Measurements from ENCODE around the gene SNRPD3. TPM values are rescaled to one million over a fixed set of nuclear protein-coding genes. Genes with fewer than 3 reads are reported as not detected.
"Not testable (repeated sequence)": the region's sequence is repeated elsewhere in the genome, so short reads cannot be mapped to it uniquely, and the experiment has no call there.

Gene SNRPD3
- total RNA-seq, 1 experiment from 2014 or later, result 339 TPM

DNA sequence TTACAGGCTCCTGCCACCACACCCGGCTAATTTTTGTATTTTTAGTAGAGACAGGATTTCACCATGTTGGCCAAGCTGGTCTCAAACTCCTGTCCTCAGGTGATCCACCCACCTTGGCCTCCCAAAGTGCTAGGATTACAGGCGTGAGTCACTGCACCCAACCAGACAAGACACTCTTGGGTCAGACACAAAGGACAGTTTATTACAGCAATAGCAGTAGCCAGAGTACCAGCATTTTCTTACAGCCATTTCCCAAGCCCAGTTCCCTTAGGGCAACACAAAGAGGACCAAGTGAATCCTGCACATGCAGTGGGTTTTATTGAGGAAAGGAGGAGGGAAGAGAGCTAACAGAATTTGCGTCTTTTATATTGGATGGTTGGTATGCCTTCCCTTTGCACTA lies 24.8 kb upstream of the SNRPD3 start:
- DNase-seq (ENCODE audit: low read depth), result not testable (repeated sequence)

DNA sequence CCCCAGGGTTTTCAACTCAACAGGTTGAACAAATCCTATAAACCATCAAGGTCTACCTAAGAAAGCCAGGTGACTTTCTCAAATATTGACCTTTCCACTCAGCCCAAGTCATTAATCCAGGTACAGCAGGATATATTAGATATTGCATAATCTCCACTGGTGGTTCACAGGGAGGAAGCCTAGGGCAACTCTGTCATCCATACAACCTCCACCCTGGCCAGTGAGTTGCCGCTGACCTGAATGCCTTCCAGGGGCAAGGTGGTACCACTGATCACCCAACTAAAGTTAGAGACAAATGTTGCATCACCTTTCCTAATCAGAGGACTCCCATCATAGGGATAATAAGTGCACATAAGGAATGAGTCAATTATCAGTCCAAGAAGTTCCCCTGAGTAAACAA lies 23.7 kb upstream of the SNRPD3 start:
- DNase-seq (ENCODE audit: low read depth), result no peak

DNA sequence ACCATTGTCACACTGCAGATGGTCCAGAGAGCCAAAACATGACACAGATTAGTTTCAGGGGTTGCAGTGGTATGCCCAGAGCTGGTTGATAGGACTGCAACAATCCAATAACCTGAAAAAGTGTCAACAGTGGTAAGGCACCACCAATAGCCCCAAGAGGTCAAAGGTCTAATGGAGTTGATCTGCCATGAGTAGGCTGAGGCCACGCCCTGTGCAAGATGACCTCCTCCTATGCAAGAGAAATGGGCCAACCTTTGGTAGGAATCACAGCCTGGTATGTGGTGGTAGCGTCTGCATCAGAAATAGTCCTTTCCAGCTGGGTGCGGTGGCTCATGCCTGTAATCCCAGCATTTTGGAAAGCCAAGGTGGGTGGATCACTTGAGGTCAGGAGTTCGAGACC lies 20.5 kb upstream of the SNRPD3 start:
- DNase-seq (ENCODE audit: low read depth), result no peak

DNA sequence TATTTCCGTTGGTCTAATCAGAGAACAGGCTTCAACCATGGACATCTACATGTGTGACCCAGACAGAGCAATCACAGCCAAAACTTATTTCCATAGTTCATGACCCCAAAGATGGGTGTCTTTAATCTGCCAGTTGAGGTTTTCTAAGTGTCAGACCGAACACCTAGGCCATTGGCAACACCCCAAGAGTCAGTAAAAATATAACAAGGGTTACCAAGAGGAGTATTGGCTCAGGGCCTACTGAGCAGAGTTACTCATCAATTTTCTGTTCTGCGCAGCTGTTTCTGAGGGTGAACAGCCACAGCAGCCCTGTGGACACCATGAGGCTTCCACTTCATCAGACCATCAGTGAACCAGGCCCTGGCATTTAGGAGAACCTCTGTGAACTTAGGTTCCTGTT lies 19.7 kb upstream of the SNRPD3 start:
- no peak for DNase-seq (ENCODE audit: low read depth)

DNA sequence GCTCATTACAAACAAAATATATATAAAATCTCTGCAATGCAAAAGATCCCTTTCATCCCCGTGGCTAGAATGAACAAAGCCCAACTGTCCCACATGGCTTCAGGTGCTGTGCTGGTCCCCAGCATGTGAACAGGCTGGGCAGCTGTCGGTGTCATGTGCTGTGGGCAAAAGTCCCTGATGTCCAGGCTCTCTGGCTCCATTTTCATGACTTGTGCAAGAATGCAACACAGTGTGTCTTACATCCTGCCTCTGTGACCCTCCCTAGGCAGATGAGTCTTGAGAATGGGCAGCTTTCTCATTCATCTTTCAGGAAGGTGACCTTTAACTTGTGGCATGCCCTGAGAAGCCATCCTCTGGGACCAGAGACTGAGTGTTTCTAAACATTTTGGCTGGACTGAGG lies 15.3 kb upstream of the SNRPD3 start:
- no peak for DNase-seq (ENCODE audit: low read depth)

DNA sequence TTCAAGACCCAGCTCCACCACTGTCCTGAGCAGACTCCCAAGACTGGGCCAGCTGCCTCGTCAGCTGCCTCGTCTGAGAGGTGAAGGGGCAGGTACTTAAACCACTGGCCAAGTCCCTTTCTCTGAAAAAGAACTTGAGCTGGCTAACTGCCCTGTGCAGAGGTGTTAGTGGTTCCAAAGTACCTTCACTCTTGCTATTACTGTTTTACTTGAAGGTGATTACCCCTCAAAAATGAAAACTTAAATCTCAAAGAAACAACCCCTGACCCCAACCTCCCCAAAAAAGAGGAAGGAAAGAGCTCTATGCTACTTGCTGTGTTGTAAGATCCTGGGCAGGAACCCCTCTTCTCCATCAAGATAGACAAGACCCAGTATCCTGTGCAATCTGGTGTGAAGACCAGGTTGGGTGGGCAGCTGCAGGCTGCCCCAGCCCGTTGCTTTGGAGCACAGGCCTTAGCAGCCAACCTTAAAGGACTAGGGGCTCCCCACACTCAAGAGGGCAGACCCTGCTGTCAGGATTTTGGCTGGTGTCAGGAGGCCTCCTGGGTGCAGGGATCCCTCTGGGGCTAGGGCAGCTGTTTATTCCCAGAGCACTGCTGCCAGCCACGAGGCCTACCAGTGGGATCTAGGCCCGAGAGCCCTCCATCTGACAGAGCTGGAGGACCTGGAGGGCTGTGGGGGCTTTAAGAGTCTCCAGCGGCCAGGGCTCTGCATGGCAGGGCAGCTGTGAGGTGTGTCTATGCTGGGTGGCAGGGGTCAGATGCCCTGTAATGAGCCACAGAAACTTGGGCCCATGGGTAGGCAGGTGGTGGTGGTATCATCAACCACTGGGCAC lies 13.9 kb upstream of the SNRPD3 start:
- no peak for DNase-seq (ENCODE audit: low read depth)

DNA sequence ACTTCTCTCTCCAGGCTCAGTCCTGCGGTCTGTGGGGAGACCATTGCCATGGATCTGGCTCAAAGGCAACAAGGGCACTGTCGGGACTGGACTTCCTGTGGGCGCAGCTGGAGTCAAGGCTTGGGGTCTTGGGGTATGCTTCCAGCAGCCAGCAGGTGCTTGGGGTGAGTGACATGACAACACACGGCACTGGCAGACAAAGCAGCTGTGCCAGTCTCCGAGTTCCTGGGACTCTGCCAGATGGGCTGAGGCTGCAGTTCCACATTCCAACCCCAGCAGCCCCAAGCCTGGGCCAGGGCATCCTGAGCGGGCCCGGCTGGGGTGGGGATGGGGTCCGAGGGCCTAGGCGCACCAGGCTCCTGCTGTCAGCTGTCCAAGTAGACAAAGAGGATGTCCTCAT lies 13.2 kb upstream of the SNRPD3 start:
- DNase-seq (ENCODE audit: low read depth), result no peak

DNA sequence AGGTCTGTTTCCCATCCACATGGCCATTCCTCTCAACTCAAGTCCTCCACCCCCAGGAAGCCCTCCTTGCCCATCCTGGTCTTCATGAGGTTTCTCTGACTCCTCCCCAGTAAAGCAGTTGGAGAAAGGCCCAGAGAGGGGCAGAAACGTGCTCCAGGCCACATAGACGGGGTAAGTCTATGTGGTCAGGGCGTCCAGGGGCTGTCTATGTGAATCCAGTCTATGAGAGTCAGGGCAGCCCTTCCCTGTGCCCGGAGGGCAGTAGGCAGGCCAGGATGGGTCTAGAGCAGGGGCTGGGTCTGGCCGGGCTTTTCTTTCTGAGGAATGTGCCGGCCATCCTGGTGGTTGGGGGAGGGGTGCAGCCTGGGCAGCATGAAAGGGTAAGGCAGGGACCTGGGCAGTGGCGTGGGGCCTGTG lies 12.6 kb upstream of the SNRPD3 start:
- DNase-seq (ENCODE audit: low read depth), result no peak

DNA sequence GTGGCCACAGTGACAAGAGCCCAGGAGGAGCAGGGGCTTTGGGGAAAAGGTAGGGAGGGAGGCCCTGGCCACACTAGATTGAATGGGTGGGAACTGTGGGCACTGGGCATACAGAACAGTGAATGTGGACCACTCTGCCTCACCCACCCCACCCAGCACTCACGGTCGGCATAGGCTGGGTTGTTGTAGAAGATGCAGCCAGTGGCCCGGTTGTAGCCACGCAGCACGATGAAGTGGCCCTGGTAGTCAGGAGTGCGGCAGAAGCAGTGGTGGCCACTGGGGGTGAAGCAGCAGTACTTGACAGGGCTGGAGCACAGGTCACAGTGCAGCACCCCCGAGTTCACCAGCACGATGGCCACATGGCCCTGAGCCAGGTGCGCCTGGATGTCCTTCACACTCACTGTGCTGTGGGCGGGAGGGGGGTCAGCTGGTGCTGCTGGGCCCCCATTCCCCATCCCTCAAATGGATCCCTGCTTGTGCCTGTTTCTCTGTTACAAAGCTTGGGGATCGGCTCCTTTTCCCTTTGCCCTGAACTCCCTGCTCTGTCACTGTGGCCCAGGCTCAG lies 12.0 kb upstream of the SNRPD3 start:
- no peak for DNase-seq (ENCODE audit: low read depth)

DNA sequence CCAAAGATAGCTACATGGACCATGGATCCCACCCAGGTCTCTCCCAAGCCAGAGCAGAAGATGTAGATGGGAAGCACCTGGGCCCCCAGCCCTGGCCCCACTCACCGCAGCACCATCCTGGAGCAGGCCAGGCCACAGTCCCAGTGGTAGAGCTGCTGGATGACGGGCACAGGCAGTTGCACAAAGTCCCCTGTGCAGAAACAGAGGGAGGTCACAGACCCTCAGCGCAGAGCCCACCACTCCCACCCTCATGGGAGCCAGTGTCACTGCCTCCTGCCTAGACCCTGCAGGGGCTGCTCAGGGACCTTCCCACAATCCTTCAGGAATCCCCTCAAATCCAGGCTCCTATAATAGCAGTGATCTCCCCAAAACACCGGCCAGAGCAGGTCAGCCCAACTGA lies 7.0 kb upstream of the SNRPD3 start:
- DNase-seq (ENCODE audit: low read depth), result no peak

DNA sequence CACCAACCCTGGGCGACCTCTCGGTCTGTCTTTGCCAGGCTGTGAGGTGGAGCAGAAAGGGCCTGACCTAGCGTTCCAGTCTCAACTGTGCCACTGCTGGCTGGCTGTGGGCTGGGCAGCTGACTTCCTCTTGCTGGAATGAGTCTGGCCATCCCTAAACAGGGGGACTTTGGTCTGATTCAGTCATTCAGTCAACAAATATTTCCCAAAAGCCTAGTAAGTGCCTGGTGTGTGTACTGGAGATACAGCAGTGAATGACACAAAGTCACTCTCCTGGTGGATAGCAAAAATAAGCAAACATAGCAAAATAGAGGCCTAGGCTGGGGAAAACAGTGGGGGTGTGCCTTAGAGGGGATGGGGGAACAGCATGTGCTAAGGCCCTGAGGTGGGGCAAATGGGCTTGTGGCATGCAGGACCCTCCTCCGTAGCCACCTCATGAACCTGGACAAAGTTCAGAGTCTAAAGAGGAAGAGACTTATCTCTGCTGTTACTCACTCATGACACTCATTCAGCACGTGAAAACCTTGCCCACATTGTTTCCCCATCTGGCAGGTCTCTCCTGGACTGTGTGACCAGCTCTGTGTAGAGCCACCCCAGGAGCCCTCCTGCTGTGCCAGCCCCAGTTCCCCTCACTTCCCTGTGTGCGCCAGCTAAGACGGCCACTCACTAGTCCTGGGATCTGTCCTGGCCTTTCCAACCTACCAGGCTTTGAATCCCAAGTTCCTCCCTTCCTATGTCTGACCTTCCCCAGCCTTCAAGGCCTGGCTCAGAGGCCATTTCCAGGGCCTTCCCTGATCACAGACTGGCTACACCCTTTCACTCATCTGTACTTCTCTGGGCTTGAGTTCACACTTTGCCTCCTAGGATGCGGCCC lies 5.5 kb upstream of the SNRPD3 start:
- DNase-seq (ENCODE audit: low read depth), result peak; percentile 56

DNA sequence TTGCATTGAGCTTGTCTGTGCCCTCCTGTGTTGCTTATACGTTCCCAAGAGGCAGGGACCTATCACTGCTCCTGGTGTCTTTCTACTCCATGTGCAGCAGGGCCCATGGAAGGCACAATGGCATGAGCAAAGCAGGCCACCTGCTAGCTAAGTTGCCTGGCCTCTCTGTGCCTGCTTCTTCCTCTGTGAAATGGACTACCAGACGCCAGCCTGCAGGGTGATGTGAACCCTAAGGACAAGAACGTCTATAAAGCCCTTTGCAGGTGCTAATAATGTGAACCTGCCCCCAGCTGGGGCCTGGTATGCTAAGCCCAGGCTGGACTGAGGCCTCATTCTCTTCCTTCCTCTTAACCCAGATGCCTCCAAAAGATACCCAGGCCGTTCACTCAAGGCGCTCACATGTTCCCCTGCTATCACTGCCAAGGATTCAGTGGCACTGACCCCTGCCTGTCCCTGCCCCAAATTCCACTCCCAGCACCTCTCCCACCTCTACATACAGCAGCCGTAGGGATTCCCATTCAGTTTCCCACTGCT lies 4.8 kb upstream of the SNRPD3 start:
- no peak for DNase-seq (ENCODE audit: low read depth)

DNA sequence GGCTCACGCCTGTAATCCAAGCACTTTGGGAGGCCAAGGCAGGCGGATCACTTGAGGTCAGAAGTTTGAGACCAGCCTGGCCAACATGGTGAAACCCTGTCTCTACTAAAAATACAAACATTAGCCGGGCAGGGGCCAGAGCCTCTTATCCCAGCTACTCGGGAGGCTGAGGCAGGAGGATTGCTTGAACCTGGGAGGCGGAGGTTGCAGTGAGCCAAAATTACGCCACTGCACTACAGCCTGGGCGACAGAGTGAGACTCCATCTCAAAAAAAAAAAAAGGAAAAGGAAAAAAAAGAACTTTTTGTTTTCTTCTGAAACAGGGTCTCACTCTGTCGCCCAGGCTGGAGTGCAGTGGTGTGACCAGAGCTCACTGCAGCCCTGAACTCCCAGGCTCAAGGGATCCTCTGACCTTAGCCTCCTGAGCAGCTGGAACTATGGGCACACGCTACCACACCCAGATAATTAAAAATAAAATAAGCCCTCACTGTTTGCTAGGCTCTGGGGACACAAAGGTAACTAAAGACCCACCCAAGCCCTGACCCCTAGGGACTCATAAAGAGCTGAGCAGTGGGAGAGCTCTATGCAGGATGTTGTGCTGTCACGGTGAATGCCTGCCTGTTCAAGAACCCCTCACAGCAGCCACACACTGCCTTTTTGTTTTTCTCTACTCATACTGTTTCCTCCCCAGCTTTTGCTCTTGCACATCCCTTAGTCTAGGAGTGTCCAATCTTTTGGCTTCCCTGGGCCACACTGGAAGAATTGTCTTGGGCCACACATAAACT lies 3.1 kb upstream of the SNRPD3 start:
- DNase-seq (ENCODE audit: low read depth), result not testable (repeated sequence)

DNA sequence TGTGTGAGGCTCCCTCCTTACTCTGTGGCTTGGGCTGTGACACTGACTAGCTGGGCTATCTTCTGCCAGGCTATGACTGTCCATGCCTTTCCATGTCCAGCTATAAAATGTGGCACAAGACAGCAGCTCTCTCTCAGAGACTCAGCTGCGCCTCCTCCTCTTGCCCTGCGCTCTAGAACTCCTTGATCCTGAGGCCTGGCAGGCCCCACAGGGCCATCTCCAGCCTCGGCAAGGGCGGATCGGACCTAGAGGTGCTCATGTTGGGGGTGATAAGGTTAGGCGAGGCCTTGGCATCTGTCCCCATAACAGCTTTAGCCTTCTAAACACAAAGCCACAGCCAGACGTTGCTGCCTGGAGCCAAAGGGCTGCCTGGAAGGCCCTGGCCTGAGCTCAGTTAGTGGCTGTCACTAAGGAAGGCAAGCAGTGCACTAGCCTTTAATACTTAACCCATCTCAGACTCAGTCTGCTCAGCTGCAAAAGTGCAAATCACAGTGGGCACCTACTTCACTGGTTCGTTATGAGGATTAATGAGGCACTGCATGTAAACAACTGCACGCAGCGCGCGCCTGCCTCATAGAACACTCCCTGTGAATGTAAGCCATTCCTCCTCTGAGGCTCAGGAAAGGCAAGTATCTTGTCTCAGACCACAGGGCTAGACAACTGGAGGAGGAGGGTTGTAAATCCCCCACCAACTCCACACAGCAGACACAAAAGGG lies 2.0 kb upstream of the SNRPD3 start:
- no peak for DNase-seq (ENCODE audit: low read depth)

DNA sequence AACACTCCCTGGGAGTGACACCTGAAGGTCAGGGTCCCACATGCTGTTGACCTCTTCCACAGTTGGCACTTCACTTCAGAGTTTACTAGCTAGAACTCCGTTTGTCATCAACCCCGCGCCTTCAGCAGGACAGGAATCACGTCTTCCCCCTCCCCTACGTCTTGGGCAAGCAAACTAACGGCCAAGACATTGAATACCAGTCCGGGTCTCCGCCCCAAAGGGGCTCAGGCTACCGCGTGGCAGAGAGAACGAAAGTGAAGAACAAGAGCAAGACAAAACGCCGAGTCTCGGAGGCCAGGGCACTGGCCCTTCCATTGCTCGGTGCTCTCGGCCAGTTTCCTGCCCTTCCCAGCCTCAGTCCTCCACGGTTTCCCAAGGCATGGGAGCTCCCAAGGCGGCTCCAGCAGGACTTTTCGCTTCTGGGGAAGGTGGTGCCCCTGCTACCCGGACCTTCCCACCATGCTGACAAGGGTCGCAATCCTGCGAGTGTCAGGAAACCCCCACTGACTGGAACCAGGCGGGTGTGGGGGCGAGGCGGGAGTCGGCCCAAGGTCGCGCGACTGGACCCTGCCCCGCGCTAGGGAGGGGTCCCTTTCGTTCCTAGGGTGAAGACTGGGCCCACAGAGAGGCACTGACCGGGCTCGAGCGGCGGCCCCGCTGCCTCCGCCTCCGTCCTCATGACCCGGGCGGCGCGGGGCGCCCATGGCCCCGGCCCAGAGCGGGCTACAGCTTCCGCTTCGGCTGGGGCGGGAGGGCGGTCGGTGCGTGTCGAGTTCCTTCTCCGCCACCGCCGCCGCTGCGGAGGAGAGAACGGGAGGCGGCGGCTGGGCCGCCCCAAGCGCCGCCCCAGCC lies 1.3 kb upstream of the SNRPD3 start, which contains the start of gene GUCD1:
Gene GUCD1, minus strand, starts transcription at position 826 of the 852 bp plus-strand sequence. Its CDS starts 147 bp downstream, at position 679.
- peak; percentile 10 for DNase-seq (ENCODE audit: low read depth)

DNA sequence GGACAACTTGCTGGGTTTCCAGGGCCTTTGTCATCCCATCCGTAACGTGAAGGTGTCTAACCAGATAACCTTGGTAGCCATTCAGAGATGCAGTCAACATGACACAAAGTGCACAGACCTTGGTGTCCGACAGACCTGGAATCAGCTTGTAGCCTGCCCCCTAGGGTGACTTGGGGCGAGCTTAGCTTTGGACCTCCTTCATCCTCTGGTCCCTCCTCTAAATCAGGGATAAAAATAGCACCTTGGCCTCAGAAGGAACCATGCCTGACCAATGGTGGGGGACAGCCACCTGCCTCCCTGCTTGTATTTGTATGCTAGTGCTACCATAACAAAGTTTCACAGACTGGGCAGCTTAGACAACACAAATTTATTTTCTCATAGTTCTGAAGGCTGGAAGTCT lies 3.7 kb downstream of the SNRPD3 start:
- DNase-seq (ENCODE audit: low read depth), result no peak

DNA sequence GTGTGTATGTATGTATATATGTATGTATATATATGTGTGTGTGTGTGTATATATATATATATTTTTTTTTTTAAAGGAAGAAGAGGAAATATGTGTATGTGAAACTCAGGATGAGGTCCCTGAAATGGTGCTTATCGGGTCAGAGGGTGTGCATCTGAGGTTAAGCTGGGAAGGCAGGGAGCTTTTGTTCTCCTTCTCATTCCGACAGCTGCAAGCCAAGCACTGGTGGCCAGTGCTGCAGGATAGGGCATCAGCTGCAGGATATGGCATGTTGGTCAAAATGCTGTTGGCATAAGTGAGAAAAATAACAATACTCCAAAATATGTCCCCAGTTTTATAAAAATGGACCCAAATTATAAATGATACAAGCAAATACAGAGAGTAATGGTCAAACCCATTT lies 7.4 kb downstream of the SNRPD3 start:
- no peak for DNase-seq (ENCODE audit: low read depth)

DNA sequence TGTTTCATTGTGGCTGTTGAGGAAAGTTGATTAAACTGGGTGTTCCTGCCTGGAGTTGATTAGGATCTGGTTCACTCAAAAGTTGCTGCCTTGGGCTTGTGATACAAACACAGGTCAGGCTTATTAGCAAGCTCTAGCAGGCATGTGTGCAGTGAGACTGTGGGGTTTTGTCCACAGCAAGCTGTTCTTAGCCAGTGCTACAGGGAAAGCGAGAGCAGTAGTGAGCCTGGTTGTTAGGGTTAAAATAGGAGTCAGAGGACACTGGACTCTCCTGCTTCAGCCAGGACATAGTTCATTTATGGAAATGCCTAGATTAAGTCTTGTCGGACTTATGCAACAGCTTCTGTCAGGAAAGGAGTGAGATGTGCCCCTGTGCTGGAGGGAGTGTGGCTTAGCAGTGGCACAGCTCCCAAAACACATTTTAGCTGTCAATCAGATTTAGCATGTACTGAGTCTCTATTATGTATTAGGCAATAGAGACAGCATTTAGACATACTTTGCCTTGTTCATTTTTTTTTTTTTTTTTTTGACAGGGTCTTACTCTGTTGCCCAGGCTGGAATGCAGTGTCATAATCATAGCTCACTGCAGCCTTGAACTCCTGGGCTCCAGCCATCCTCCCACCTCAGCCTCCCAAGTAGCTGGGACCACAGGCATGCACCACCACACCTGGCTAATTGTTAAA lies 8.7 kb downstream of the SNRPD3 start:
- DNase-seq (ENCODE audit: low read depth), result no peak

DNA sequence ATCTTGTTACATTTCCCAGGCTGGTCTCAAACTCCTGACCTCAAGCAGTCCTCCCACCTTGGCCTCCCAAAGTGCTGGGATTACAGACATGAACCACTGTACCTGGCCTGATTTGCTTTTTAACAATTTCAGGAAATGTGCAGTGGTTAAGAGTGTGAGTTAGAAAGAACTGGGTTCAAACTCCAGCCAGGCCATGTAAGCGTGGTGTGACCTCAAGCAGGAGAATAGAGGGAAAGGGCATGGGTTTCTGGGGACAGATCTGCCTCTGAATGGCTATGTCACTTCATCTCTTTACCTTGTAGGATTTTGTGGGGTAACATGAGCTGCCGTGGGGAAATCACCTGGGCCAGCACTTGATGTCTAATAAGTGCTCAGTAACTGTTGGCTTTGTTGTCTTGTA lies 9.3 kb downstream of the SNRPD3 start:
- no peak for DNase-seq (ENCODE audit: low read depth)

All from HT1080 (cell line).